HG03439 (cell line): ENCODE results near the gene WDR37.

Source experiments
- ATAC-seq: cut with Tn5 transposase; IDR thresholded peaks from one replicate; pipeline ENCODE4 v1.9.1; 2021; ENCODE audit warnings: mild to moderate bottlenecking, moderate library complexity; ENCODE audit not compliant: unreplicated experiment

Gene WDR37

GRCh38 chr10:1162481-1163203 lies 106.5 kb downstream of the WDR37 start:
- no peak for ATAC-seq

GRCh38 chr10:1163204-1163660 lies 107.0 kb downstream of the WDR37 start:
- no peak for ATAC-seq

- no peak for ATAC-seq
Measured at GRCh38 chr10:1163831-1164230, 107.6 kb downstream of the WDR37 start.

GRCh38 chr10:1166101-1166827 lies 110.1 kb downstream of the WDR37 start:
- ATAC-seq, result no peak

- ATAC-seq, result no peak
Measured at GRCh38 chr10:1166828-1167275, 110.7 kb downstream of the WDR37 start.

GRCh38 chr10:1168763-1169162 lies 112.6 kb downstream of the WDR37 start:
- ATAC-seq, result no peak

- ATAC-seq, result no peak
Measured at GRCh38 chr10:1169186-1169885, 113.2 kb downstream of the WDR37 start.

GRCh38 chr10:1169981-1170866 lies 114.0 kb downstream of the WDR37 start:
- no peak for ATAC-seq

GRCh38 chr10:1170867-1171180 lies 114.6 kb downstream of the WDR37 start:
- no peak for ATAC-seq

- no peak for ATAC-seq
Measured at GRCh38 chr10:1171182-1171581, 115.0 kb downstream of the WDR37 start.

GRCh38 chr10:1171586-1171985 lies 115.4 kb downstream of the WDR37 start:
- no peak for ATAC-seq

GRCh38 chr10:1172256-1172984 lies 116.2 kb downstream of the WDR37 start:
- no peak for ATAC-seq

GRCh38 chr10:1173091-1173490 lies 116.9 kb downstream of the WDR37 start:
- ATAC-seq, result no peak

GRCh38 chr10:1174022-1174421 lies 117.8 kb downstream of the WDR37 start:
- ATAC-seq, result no peak

GRCh38 chr10:1175956-1176565 lies 119.9 kb downstream of the WDR37 start:
- ATAC-seq, result no peak

GRCh38 chr10:1177936-1178335 lies 121.8 kb downstream of the WDR37 start:
- ATAC-seq, result no peak

- no peak for ATAC-seq
Measured at GRCh38 chr10:1178506-1178905, 122.3 kb downstream of the WDR37 start.

- no peak for ATAC-seq
Measured at GRCh38 chr10:1179346-1180070, 123.3 kb downstream of the WDR37 start.

GRCh38 chr10:1180071-1180730 lies 124.0 kb downstream of the WDR37 start:
- no peak for ATAC-seq
